WTC11 (cell line): ENCODE results near the gene SLC25A26.

Source experiments
- E2F5 ChIP-seq: sonication (generic); formaldehyde crosslinking; IDR thresholded peaks from 2 replicates; pipeline ENCODE4 v1.8.1; 2022; ENCODE audit warnings: mild to moderate bottlenecking, moderate library complexity, missing genetic modification reagents
- ELF4 ChIP-seq: sonication (generic); formaldehyde crosslinking; IDR thresholded peaks from 2 replicates; pipeline ENCODE4 v1.8.1; 2022; ENCODE audit warnings: low read depth, mild to moderate bottlenecking, moderate library complexity, missing genetic modification reagents
- HMGXB4 ChIP-seq: sonication (generic); formaldehyde crosslinking; IDR thresholded peaks from 2 replicates; pipeline ENCODE4 v1.8.1; 2023; ENCODE audit warnings: mild to moderate bottlenecking, moderate library complexity, missing genetic modification reagents
- JUN ChIP-seq: sonication (generic); formaldehyde crosslinking; IDR thresholded peaks from 2 replicates; pipeline ENCODE4 v1.8.0; 2023; ENCODE audit warnings: mild to moderate bottlenecking, missing genetic modification reagents
- MXD4 ChIP-seq: fragments of 250-450 bp; sonication (Bioruptor Pico); IDR thresholded peaks from 2 replicates; pipeline ENCODE4 v1.8.0; 2021; ENCODE audit warnings: mild to moderate bottlenecking, moderate library complexity, borderline replicate concordance
- TCF7 ChIP-seq: sonication (generic); formaldehyde crosslinking; IDR thresholded peaks from 2 replicates; pipeline ENCODE4 v1.8.0; 2022; ENCODE audit warnings: mild to moderate bottlenecking, low read depth, missing genetic modification reagents, moderate library complexity
- USF1 ChIP-seq: sonication (generic); formaldehyde crosslinking; IDR thresholded peaks from 2 replicates; pipeline ENCODE4 v1.8.0; 2022; ENCODE audit warnings: mild to moderate bottlenecking, missing genetic modification reagents
- ZBTB43 ChIP-seq: sonication (generic); formaldehyde crosslinking; IDR thresholded peaks from 2 replicates; pipeline ENCODE4 v1.8.1; 2023; ENCODE audit warnings: mild to moderate bottlenecking, missing genetic modification reagents
- ZNF121 ChIP-seq: sonication (generic); formaldehyde crosslinking; IDR thresholded peaks from 2 replicates; pipeline ENCODE4 v1.8.0; 2023; ENCODE audit warnings: missing genetic modification reagents
- ZNF281 ChIP-seq: sonication (generic); formaldehyde crosslinking; IDR thresholded peaks from 2 replicates; pipeline ENCODE4 v1.8.0; 2023; ENCODE audit warnings: mild to moderate bottlenecking, missing genetic modification reagents
- ZNF423 ChIP-seq: fragments of 250-450 bp; sonication (Bioruptor Pico); IDR thresholded peaks from 2 replicates; pipeline ENCODE4 v2.1.2; 2022; ENCODE audit warnings: mild to moderate bottlenecking, moderate library complexity
- ZNF512 ChIP-seq: sonication (generic); formaldehyde crosslinking; IDR thresholded peaks from 2 replicates; pipeline ENCODE4 v1.8.1; 2022; ENCODE audit warnings: missing genetic modification reagents, borderline replicate concordance
- TF ChIP-seq, protein P1 (sequence below): sonication (generic); formaldehyde crosslinking; IDR thresholded peaks from 2 replicates; pipeline ENCODE4 v1.8.1; 2023; ENCODE audit warnings: mild to moderate bottlenecking, missing genetic modification reagents, moderate library complexity
- TF ChIP-seq, protein P2 (sequence below): fragments of 200-600 bp; IDR thresholded peaks from 2 replicates; pipeline ENCODE4 v1.8.0; 2022; ENCODE audit warnings: antibody characterized with exemption

DNA sequence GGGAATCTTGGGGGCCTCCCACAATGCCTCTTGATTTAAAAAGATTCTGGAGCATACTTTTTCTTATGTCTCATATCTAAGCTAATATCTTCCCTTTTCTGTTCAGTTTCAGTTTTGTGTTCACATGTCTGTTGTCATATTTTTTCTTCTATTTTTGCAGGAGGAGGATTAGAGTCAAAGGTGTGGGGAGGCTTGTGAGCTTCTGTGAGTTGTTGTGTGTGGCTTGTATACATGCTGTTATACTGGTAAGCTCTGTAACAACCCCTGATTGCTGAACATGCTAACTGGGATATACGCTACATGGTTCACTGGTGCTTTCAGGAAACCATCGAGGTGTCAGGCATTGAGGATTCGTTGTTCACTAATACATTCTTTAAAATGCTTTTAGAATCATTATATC is 83.5 kb downstream of the SLC25A26 start:
- TF ChIP-seq, protein P1, sequence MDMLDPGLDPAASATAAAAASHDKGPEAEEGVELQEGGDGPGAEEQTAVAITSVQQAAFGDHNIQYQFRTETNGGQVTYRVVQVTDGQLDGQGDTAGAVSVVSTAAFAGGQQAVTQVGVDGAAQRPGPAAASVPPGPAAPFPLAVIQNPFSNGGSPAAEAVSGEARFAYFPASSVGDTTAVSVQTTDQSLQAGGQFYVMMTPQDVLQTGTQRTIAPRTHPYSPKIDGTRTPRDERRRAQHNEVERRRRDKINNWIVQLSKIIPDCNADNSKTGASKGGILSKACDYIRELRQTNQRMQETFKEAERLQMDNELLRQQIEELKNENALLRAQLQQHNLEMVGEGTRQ (CRISPR knock-in tag), result no peak
- TF ChIP-seq, protein P2, sequence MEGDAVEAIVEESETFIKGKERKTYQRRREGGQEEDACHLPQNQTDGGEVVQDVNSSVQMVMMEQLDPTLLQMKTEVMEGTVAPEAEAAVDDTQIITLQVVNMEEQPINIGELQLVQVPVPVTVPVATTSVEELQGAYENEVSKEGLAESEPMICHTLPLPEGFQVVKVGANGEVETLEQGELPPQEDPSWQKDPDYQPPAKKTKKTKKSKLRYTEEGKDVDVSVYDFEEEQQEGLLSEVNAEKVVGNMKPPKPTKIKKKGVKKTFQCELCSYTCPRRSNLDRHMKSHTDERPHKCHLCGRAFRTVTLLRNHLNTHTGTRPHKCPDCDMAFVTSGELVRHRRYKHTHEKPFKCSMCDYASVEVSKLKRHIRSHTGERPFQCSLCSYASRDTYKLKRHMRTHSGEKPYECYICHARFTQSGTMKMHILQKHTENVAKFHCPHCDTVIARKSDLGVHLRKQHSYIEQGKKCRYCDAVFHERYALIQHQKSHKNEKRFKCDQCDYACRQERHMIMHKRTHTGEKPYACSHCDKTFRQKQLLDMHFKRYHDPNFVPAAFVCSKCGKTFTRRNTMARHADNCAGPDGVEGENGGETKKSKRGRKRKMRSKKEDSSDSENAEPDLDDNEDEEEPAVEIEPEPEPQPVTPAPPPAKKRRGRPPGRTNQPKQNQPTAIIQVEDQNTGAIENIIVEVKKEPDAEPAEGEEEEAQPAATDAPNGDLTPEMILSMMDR, result no peak
- TF ChIP-seq ZNF423, result no peak
- no peak for TF ChIP-seq MXD4
- no peak for TF ChIP-seq E2F5 (CRISPR knock-in tag)
- no peak for TF ChIP-seq ELF4
- TF ChIP-seq ZNF281 (CRISPR knock-in tag), result no peak
- no peak for TF ChIP-seq JUN (CRISPR knock-in tag)
- TF ChIP-seq ZNF121 (CRISPR knock-in tag), result no peak
- TF ChIP-seq HMGXB4, result no peak
- TF ChIP-seq ZNF512, result no peak
- TF ChIP-seq USF1, result no peak
- no peak for TF ChIP-seq TCF7 (CRISPR knock-in tag)
- no peak for TF ChIP-seq ZBTB43 (CRISPR knock-in tag)
